ENCODE data around the gene CHMP6. TPM values are rescaled to one million over a fixed set of nuclear protein-coding genes. Genes with fewer than 3 reads are reported as not detected.

CHMP6 gene
- total RNA-seq, 2 experiments from 2014 or later, result 15.9 to 19.4 TPM

DNA sequence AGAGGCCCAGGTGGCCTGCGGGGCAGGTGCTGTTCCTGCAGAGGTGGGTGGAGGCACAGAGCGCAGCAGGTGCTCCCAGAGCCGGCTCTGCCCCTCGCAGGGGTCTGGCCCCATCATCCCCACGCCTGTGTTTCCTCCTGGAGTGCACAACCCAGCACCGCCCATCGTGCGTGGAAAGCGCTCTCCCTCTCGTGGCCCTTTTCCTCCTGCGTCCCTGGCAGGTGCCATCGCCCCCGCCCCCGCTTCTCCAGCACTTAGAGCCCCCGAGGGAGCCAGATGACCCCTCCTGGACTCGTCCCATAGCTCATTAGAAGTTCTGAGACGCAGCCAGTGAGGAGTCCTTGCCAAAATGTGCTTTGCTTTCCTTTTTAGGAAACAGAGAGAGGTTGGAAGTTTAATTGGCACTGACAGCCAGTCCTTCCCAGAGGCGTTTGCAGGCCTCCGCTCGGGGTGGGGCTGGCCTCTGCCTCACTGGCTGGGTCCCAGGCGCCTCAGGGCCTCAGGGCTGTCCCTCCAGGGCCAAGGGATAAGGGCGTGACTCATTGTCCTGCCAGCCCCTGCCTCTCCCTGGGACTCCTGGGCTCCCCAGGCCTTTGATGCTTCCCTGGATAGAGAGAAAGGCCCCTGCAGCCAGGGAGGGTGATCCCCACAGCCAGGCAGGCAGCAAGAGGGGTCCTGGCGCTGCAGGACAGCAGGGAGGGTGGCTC lies 32.2 kb upstream of the CHMP6 start:
- no peak for ATAC-seq
- DNase-seq, result no peak
- Mint-ChIP-seq H3K4me3 (no peak overlapping the region), H3K36me3 (ENCODE audit: low read depth) (peaks cover 5% of the 10 kb centered on the region), H3K9me3 (ENCODE audit: low read depth) (no peaks in the 10 kb centered on the region), H3K4me1 (no peaks in the 10 kb centered on the region), H3K27me3 (no peaks in the 10 kb centered on the region), H3K27ac (no peak overlapping the region)
- ChIA-PET CTCF (interaction anchor here (0.7 kb wide), 1 partner anchor 22 kb away, joined by 3 read pairs; no protein-coding TSS in a partner anchor), POLR2A (interaction anchor here (0.6 kb wide), 1 partner anchor 30 kb away, joined by 3 read pairs; no protein-coding TSS in a partner anchor)
- intact Hi-C loops (cut with DNase I, micrococcal nuclease), result no loop called here

DNA sequence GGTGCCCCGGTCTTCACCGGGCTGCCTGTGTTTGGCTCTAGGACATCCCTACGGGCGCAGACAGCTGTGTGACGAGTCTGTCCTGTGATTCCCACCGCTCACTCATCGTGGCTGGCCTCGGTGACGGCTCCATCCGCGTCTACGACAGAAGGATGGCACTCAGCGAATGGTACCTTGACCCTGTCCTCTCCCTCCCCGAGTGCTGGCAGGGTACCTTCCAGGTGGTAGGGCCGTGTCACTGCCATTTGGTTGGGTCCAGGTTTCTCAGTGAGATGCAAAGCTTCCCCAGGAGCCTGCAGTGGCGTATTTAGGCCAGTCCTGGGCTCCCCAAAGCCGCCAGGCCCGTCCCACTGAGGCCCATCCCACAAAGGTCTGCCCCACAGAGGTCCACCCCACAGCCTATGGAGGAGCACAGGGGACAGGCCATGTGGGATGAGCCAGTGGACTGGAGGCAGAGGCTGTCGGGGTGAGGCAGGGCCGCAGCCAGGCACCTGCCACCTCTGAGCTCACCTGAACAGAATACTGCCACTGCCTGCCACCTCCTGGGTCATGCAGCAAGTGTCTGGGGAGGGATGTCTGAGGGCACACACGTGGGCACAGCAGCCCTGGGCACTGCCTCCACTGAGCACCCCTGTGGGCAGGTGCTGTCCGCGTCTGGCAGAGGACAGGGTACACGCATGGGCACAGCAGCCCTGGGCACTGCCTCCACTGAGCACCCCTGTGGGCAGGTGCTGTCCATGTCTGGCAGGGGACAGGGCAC lies 31.4 kb upstream of the CHMP6 start:
- ChIA-PET POLR2A (interaction anchor here (0.6 kb wide), 1 partner anchor 30 kb away, joined by 3 read pairs; no protein-coding TSS in a partner anchor), CTCF (no interaction called here)
- Mint-ChIP-seq H3K4me1 (no peaks in the 10 kb centered on the region), H3K36me3 (ENCODE audit: low read depth) (peaks cover 6% of the 10 kb centered on the region), H3K9me3 (ENCODE audit: low read depth) (no peaks in the 10 kb centered on the region), H3K27me3 (no peaks in the 10 kb centered on the region), H3K27ac (no peak overlapping the region), H3K4me3 (no peak overlapping the region)
- DNase-seq (no peak), ATAC-seq (no peak)
- intact Hi-C loops (cut with DNase I, micrococcal nuclease), result no loop called here

GRCh38 chr17:80960797-80961452 lies 30.7 kb upstream of the CHMP6 start:
- Mint-ChIP-seq H3K9me3 (ENCODE audit: low read depth) (no peaks in the 10 kb centered on the region), H3K27me3 (no peaks in the 10 kb centered on the region), H3K4me3 (no peak overlapping the region), H3K4me1 (no peaks in the 10 kb centered on the region), H3K36me3 (ENCODE audit: low read depth) (peaks cover 9% of the 10 kb centered on the region), H3K27ac (no peak overlapping the region)
- intact Hi-C loops (cut with DNase I, micrococcal nuclease), result no loop called here
- DNase-seq (no peak), ATAC-seq (no peak)
- CTCF ChIA-PET, result interaction anchor here (0.7 kb wide), 1 partner anchor 22 kb away, joined by 3 read pairs; no protein-coding TSS in a partner anchor
- POLR2A ChIA-PET, result no interaction called here

GRCh38 chr17:80961541-80962330 lies 29.9 kb upstream of the CHMP6 start:
- no peak overlapping the region for H3K4me3 Mint-ChIP-seq
- H3K36me3 Mint-ChIP-seq (ENCODE audit: low read depth), result peaks cover 9% of the 10 kb centered on the region
- POLR2A ChIA-PET, result no interaction called here
- no peak for DNase-seq
- H3K27me3 Mint-ChIP-seq, result no peaks in the 10 kb centered on the region
- H3K27ac Mint-ChIP-seq, result no peak overlapping the region
- CTCF ChIA-PET, result interaction anchor here (0.7 kb wide), 1 partner anchor 23 kb away, joined by 3 read pairs; no protein-coding TSS in a partner anchor
- H3K4me1 Mint-ChIP-seq, result no peaks in the 10 kb centered on the region
- intact Hi-C loops (cut with DNase I, micrococcal nuclease), result no loop called here
- H3K9me3 Mint-ChIP-seq (ENCODE audit: low read depth), result no peaks in the 10 kb centered on the region
- no peak for ATAC-seq

GRCh38 chr17:80962356-80963329 lies 29.0 kb upstream of the CHMP6 start:
- H3K9me3 Mint-ChIP-seq (ENCODE audit: low read depth), result no peaks in the 10 kb centered on the region
- H3K27ac Mint-ChIP-seq, result no peak overlapping the region
- intact Hi-C loops (cut with DNase I, micrococcal nuclease), result no loop called here
- CTCF ChIA-PET, result no interaction called here
- no peaks in the 10 kb centered on the region for H3K4me1 Mint-ChIP-seq
- ATAC-seq (no peak), DNase-seq (no peak)
- no peaks in the 10 kb centered on the region for H3K27me3 Mint-ChIP-seq
- no peak overlapping the region for H3K4me3 Mint-ChIP-seq
- POLR2A ChIA-PET, result no interaction called here
- peaks cover 9% of the 10 kb centered on the region for H3K36me3 Mint-ChIP-seq (ENCODE audit: low read depth)

- Mint-ChIP-seq H3K4me1 (no peaks in the 10 kb centered on the region), H3K27ac (no peak overlapping the region), H3K27me3 (no peaks in the 10 kb centered on the region), H3K4me3 (no peak overlapping the region), H3K9me3 (ENCODE audit: low read depth) (no peaks in the 10 kb centered on the region), H3K36me3 (ENCODE audit: low read depth) (peaks cover 9% of the 10 kb centered on the region)
- CTCF ChIA-PET, result interaction anchor here (0.5 to 0.6 kb wide), 2 partner anchors 195 to 248 kb away, joined by 3 to 4 read pairs; no protein-coding TSS in a partner anchor
- intact Hi-C loops (cut with DNase I, micrococcal nuclease), result no loop called here
- ATAC-seq (no peak), DNase-seq (no peak)
- POLR2A ChIA-PET, result no interaction called here
Observed at GRCh38 chr17:80963812-80964543, 27.7 kb upstream of the CHMP6 start.

DNA sequence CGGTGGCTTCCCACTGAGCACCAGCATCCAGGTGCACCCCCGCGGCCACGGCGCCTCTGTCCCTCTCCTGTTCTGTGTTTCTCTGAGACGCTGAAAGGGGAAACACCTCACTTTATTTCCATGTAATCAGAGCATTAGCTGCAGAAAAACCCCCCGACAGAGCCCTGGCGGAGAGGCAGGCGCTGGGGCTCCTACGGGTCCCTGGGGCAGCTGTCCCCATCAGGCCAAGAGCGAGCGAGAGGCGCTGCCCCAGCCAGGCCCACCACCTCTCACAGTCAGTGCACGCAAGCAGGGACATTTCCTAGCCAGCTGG lies 27.1 kb upstream of the CHMP6 start:
- Mint-ChIP-seq H3K9me3 (ENCODE audit: low read depth) (no peaks in the 10 kb centered on the region), H3K4me1 (no peaks in the 10 kb centered on the region), H3K27ac (no peak overlapping the region), H3K27me3 (no peaks in the 10 kb centered on the region), H3K36me3 (ENCODE audit: low read depth) (peaks cover 9% of the 10 kb centered on the region), H3K4me3 (no peak overlapping the region)
- DNase-seq (no peak), ATAC-seq (no peak)
- ChIA-PET POLR2A (no interaction called here), CTCF (no interaction called here)
- intact Hi-C loops (cut with DNase I, micrococcal nuclease), result no loop called here

- ATAC-seq, result no peak
- intact Hi-C loops (cut with DNase I, micrococcal nuclease), result no loop called here
- ChIA-PET CTCF (interaction anchor here (1.1 kb wide), 1 partner anchor 14 kb away, joined by 3 read pairs; no protein-coding TSS in a partner anchor), POLR2A (no interaction called here)
- peaks cover 9% of the 10 kb centered on the region for H3K36me3 Mint-ChIP-seq (ENCODE audit: low read depth)
- no peak overlapping the region for H3K4me3 Mint-ChIP-seq
- no peak overlapping the region for H3K27ac Mint-ChIP-seq
- no peaks in the 10 kb centered on the region for H3K9me3 Mint-ChIP-seq (ENCODE audit: low read depth)
- H3K4me1 Mint-ChIP-seq, result no peaks in the 10 kb centered on the region
- H3K27me3 Mint-ChIP-seq, result no peaks in the 10 kb centered on the region
- no peak for DNase-seq
Observed at GRCh38 chr17:80964859-80965580, 26.6 kb upstream of the CHMP6 start.

- Mint-ChIP-seq H3K27ac (no peak overlapping the region), H3K36me3 (ENCODE audit: low read depth) (peaks cover 9% of the 10 kb centered on the region), H3K9me3 (ENCODE audit: low read depth) (no peaks in the 10 kb centered on the region), H3K27me3 (no peaks in the 10 kb centered on the region), H3K4me3 (no peak overlapping the region), H3K4me1 (peaks cover 5% of the 10 kb centered on the region)
- ChIA-PET POLR2A (interaction anchor here (0.5 kb wide), 1 partner anchor 55 kb away, joined by 3 read pairs; no protein-coding TSS in a partner anchor), CTCF (interaction anchor here (0.6 to 1.1 kb wide), 2 partner anchors 14 to 543 kb away, joined by 3 read pairs; no protein-coding TSS in a partner anchor)
- DNase-seq (no peak), ATAC-seq (no peak)
- intact Hi-C loops (cut with DNase I, micrococcal nuclease), result no loop called here
Observed at GRCh38 chr17:80965606-80966005, 26.0 kb upstream of the CHMP6 start.
